Thyroid gland (tissue), 4 donors: ENCODE measurements around the gene STUM.

ENCODE experiments used
- POLR2A ChIP-seq, 2 donors: fragments of 450-650 bp; IDR thresholded peaks; one replicate each; pipeline ENCODE4 v1.6.1; 2017; ENCODE audit warnings: antibody characterized with exemption in 2 of 2, mild to moderate bottlenecking in 2 of 2, moderate library complexity in 1 of 2
- TF ChIP-seq, protein P1 (sequence below), 6 experiments: fragments of 200-600 bp in 3 of 6; fragments of 450-650 bp in 3 of 6; sonication (generic) in 3 of 6; IDR thresholded peaks; one replicate each; pipeline ENCODE4 v1.5.1; 2016 to 2019; ENCODE audit warnings: antibody characterized with exemption in 6 of 6, mild to moderate bottlenecking in 2 of 6, inconsistent platforms in 1 of 6, moderate library complexity in 1 of 6

DNA sequence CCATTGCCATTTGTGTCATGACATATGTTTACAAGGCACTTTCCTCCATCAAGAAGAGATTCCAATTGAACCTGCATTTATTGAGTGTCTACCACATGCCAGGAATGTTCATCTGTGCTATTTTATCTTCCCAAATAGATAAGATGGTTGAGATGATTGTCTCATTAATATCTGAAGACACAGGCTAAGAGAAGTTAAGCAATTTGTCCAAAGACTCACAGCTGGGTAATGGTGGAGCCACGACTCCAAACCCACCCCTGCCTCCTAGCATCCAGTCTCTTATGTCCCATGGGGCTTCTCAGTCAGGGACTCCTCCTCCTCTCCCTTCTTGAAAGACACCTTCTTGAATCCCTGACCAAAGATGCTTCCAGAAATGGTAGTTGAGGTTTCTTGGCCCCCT, 68.1 kb downstream of the STUM start:
- TF ChIP-seq, protein P1, sequence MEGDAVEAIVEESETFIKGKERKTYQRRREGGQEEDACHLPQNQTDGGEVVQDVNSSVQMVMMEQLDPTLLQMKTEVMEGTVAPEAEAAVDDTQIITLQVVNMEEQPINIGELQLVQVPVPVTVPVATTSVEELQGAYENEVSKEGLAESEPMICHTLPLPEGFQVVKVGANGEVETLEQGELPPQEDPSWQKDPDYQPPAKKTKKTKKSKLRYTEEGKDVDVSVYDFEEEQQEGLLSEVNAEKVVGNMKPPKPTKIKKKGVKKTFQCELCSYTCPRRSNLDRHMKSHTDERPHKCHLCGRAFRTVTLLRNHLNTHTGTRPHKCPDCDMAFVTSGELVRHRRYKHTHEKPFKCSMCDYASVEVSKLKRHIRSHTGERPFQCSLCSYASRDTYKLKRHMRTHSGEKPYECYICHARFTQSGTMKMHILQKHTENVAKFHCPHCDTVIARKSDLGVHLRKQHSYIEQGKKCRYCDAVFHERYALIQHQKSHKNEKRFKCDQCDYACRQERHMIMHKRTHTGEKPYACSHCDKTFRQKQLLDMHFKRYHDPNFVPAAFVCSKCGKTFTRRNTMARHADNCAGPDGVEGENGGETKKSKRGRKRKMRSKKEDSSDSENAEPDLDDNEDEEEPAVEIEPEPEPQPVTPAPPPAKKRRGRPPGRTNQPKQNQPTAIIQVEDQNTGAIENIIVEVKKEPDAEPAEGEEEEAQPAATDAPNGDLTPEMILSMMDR (IDR thresholded peaks at IDR 0.05): no peak
- TF ChIP-seq POLR2A (IDR thresholded peaks at IDR 0.05): no peak
